Uterus (tissue), 4 donors: ENCODE measurements around the gene ZMYND8. TPM values are rescaled to one million over a fixed set of nuclear protein-coding genes. Genes with fewer than 3 reads are reported as not detected.
"Not testable (repeated sequence)": the region's sequence is repeated elsewhere in the genome, so short reads cannot be mapped to it uniquely, and the experiment has no call there.

ENCODE experiments used
- DNase-seq, 2 donors: peaks; one replicate each; pipeline ENCODE4 v3.0.0-alpha.2; 2019 to 2020
- H3K27ac ChIP-seq, 2 donors: fragments of 200-600 bp; sonication (generic); 1 replicate in 1 of 2; 2 replicates in 1 of 2; pipeline ENCODE4 v1.5.1; 2016 to 2018
- H3K27me3 ChIP-seq, 2 donors: fragments of 200-600 bp; sonication (generic); one replicate each; pipeline ENCODE4 v1.5.1; 2018 to 2019; ENCODE audit warnings: control low read depth in 1 of 2
- H3K36me3 ChIP-seq, 2 donors: fragments of 200-600 bp; sonication (generic); one replicate each; pipeline ENCODE4 v1.5.1; 2019; ENCODE audit warnings: control low read depth in 1 of 2
- H3K4me1 ChIP-seq, 2 donors: fragments of 200-600 bp; sonication (generic); one replicate each; pipeline ENCODE4 v1.5.1; 2018 to 2019; ENCODE audit warnings: control low read depth in 1 of 2
- H3K4me3 ChIP-seq, 2 donors: fragments of 200-600 bp; sonication (generic); 1 replicate in 1 of 2; 2 replicates in 1 of 2; pipeline ENCODE4 v1.5.1; 2018 to 2019; ENCODE audit warnings: mild to moderate bottlenecking in 1 of 2
- H3K9me3 ChIP-seq, 2 donors: fragments of 200-600 bp; sonication (generic); one replicate each; pipeline ENCODE4 v1.5.1; 2019; ENCODE audit warnings: control low read depth in 1 of 2
- POLR2A ChIP-seq, 2 donors: fragments of 450-650 bp; IDR thresholded peaks; one replicate each; pipeline ENCODE4 v1.6.1; 2016; ENCODE audit warnings: antibody characterized with exemption in 2 of 2, mild to moderate bottlenecking in 1 of 2, moderate library complexity in 1 of 2
- intact Hi-C: fragments of 100-400 bp; cut with DNase I; formaldehyde crosslinking; loops from one replicate; pipeline ENCODE4 v1.15.1; 2023; ENCODE audit warnings: low total_unique reads
- total RNA-seq, 4 donors: library from RNA; depleted of rRNA in 3 of 4; stranded (reverse); fragments of >200 nt in 3 of 4; gene quantifications; one replicate each; pipeline versions ENCODE4 v1.1.0 to v1.2.4, GENCODE V29; 2014 to 2023
- TF ChIP-seq, protein P1 (sequence below), 4 experiments: fragments of 200-600 bp in 2 of 4; fragments of 450-650 bp in 2 of 4; sonication (generic) in 2 of 4; IDR thresholded peaks; one replicate each; pipeline ENCODE4 v1.5.1; 2016 to 2019; ENCODE audit warnings: antibody characterized with exemption in 4 of 4, mild to moderate bottlenecking in 2 of 4, moderate library complexity in 1 of 4
- donor health status: DM: yes; HTN: yes; CAD: no.

ZMYND8 gene
- total RNA-seq, 4 donors from 2014 or later = 10.2 to 26.7 (median 16.0) TPM

DNA sequence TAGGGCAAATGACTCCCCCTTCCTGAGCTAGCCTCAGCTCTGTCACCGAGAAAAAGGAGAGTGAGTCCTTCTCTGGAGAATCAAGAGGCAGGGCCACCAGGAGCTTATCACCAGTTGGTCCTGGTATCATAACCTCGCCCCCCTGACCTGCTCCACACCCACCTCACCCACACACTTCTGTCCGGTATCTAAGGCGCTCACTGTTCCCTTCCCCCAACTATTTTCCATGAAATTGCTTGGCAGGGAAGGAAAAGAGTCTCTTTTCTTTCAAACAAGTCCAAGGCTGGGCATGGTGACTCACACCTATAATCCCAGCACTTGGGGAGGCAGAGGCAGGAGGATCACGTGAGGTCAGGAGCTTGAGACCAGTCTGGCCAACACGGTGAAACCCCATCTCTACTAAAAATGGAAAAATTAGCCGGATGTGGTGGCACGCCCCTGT, 77.6 kb downstream of the ZMYND8 start:
- H3K36me3 ChIP-seq = no peaks in the 10 kb centered on the region
- no peak for DNase-seq
- H3K4me1 ChIP-seq = peaks cover 5 to 8% of the 10 kb centered on the region in 2 donors
- no peaks in the 10 kb centered on the region for H3K27me3 ChIP-seq
- peak overlapping the region; percentile 11 to 77 for H3K27ac ChIP-seq
- no peak for TF ChIP-seq POLR2A (IDR thresholded peaks at IDR 0.05)
- TF ChIP-seq, protein P1, sequence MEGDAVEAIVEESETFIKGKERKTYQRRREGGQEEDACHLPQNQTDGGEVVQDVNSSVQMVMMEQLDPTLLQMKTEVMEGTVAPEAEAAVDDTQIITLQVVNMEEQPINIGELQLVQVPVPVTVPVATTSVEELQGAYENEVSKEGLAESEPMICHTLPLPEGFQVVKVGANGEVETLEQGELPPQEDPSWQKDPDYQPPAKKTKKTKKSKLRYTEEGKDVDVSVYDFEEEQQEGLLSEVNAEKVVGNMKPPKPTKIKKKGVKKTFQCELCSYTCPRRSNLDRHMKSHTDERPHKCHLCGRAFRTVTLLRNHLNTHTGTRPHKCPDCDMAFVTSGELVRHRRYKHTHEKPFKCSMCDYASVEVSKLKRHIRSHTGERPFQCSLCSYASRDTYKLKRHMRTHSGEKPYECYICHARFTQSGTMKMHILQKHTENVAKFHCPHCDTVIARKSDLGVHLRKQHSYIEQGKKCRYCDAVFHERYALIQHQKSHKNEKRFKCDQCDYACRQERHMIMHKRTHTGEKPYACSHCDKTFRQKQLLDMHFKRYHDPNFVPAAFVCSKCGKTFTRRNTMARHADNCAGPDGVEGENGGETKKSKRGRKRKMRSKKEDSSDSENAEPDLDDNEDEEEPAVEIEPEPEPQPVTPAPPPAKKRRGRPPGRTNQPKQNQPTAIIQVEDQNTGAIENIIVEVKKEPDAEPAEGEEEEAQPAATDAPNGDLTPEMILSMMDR (IDR thresholded peaks at IDR 0.05) = no peak
- H3K4me3 ChIP-seq = no peak overlapping the region
- H3K9me3 ChIP-seq = no peaks in the 10 kb centered on the region
- intact Hi-C loops = no loop called here

DNA sequence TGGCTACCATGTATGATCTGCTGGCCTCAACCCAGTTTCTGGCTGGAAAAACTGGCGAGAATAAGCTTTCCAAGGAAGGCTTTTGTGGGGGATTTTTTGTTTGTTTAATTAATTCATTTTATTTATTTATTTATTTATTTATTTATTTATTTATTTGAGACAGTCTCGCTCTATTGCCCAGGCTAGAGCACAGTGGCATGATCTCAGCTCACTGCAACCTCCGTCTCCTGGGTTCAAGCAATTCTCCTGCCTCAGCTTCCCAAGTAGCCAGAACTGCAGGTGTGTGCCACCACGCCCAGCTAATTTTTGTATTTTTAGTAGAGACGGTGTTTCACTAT, 79.0 kb downstream of the ZMYND8 start:
- peak overlapping the region; percentile 57 to 77 for H3K27ac ChIP-seq
- peaks cover 10 to 15% of the 10 kb centered on the region in 2 donors for H3K4me1 ChIP-seq
- intact Hi-C loops = not testable (repeated sequence)

DNA sequence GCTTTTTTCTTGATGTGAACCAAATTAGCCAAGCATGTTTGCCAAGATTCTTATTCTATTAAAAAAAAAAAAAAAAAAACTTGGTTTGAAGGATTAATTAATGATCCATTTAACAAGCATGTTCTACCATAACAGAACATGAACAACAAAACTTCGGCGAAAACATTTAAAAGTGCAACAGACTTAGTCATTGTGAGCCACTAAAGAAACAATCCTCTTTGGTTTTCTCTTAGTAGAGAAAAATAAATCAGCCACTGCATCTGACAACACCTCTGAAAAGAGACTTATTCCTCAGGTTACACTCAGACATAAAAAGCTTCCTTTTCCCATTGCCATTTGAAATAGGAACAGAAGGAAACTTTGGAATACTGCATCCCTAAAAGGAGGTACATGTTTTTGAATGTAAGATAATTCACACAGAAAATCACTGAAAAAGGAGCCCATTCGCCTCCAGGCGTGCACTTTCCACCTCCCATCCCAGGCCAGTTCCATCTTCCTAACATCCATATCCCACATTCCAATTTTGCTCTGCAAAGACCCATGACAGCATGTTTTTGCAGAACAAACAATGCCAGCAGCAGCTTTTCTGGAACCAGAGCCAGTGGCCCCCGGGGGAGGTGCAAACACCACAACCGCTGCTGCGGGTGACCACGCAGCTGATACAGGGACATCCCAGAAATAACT, 79.5 kb downstream of the ZMYND8 start:
- Histone ChIP-seq H3K4me3 (no peak overlapping the region), H3K27me3 (no peaks in the 10 kb centered on the region), H3K27ac (peak overlapping the region; percentile 57 to 77), H3K4me1 (peaks cover 10 to 15% of the 10 kb centered on the region in 2 donors), H3K9me3 (no peaks in the 10 kb centered on the region), H3K36me3 (no peaks in the 10 kb centered on the region)
- intact Hi-C loops = no loop called here
- no peak for TF ChIP-seq POLR2A (IDR thresholded peaks at IDR 0.05)
- TF ChIP-seq, protein P1 (IDR thresholded peaks at IDR 0.05) = no peak
- DNase-seq = peak; percentile 61 to 67

More for the DNA sequence above, 79.0 kb downstream of the ZMYND8 start:
- H3K27me3 ChIP-seq, H3K9me3 ChIP-seq, H3K4me3 ChIP-seq, H3K36me3 ChIP-seq, DNase-seq: not testable (repeated sequence)

DNA sequence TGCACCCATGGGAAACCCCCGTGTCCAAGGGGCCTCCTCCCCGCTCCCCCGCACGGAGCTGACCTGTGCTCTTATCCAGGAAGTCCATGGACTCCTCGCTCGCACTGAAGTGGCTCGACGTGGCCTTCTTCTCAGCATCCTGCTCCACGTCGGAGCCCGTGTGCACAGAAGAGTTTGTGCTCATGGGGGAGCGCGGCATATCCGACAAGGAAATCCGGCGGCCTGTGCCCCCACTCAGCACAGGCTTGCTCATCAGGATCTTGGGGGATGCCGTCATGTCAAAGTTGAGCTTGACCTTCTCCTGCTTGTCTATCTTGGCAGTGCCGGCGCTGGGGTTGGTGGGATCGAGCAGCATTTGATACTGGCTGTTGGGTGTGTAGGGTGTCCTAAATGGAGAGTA, 80.2 kb downstream of the ZMYND8 start:
- no peak for TF ChIP-seq POLR2A (IDR thresholded peaks at IDR 0.05)
- TF ChIP-seq, protein P1 (IDR thresholded peaks at IDR 0.05) = no peak
- H3K4me3 ChIP-seq = no peak overlapping the region
- H3K4me1 ChIP-seq = peaks cover 10 to 15% of the 10 kb centered on the region in 2 donors
- H3K27me3 ChIP-seq = no peaks in the 10 kb centered on the region
- H3K36me3 ChIP-seq = no peaks in the 10 kb centered on the region
- intact Hi-C loops = no loop called here
- H3K9me3 ChIP-seq = no peaks in the 10 kb centered on the region
- DNase-seq = peak in 1 of 2 donors; percentile 26
- H3K27ac ChIP-seq = peak overlapping the region; percentile 57 to 77

DNA sequence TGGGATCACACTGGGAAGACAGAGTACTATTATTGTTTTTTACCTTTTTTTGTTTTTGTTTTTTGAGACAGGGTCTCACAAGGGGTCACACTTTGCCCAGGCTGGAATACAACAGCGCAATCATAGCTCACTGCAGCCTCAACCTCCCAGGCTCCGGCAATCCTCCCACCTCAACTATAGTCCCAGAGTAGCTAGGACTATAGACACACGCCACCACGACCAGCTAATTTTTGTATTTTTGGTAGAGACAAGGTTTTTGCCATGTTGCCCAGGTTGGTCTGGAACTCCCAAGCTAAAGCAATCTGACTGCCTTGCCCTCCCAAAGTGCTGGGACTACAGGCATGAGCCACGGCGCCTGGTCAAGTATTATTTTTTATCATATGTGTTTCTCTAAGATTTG, 81.0 kb downstream of the ZMYND8 start:
- Histone ChIP-seq H3K36me3 (no peaks in the 10 kb centered on the region), H3K4me3 (no peak overlapping the region), H3K27me3 (no peaks in the 10 kb centered on the region), H3K9me3 (no peaks in the 10 kb centered on the region), H3K27ac (peak overlapping the region; percentile 57 to 77), H3K4me1 (peaks cover 10 to 15% of the 10 kb centered on the region in 2 donors)
- TF ChIP-seq, protein P1 (IDR thresholded peaks at IDR 0.05) = no peak
- no peak for TF ChIP-seq POLR2A (IDR thresholded peaks at IDR 0.05)
- DNase-seq = no peak
- intact Hi-C loops = no loop called here
